DND-41 (cell line): ENCODE results near the gene KRTAP10-5.

Source experiments
- ATAC-seq: fragments of 200-7000 bp; cut with Tn5 transposase; 3 replicates; pipeline ENCODE4 v1.9.1; 2021; ENCODE audit warnings: low read depth; ENCODE audit not compliant: insufficient read depth
- DNase-seq: peaks from one replicate; pipeline ENCODE4 v3.0.0-alpha.2; 2020
- H2AFZ ChIP-seq: 2 replicates; pipeline ENCODE4 v1.6.0; 2012; ENCODE audit warnings: low read depth, low read length
- H3K27ac ChIP-seq: 2 replicates; pipeline ENCODE4 v1.5.1; 2012; ENCODE audit warnings: low read length, inconsistent platforms
- H3K27me3 ChIP-seq: fragments of 200-600 bp; sonication (generic); 2 replicates; pipeline ENCODE4 v1.6.0; 2012; ENCODE audit warnings: low read length, mild to moderate bottlenecking, inconsistent platforms; ENCODE audit not compliant: insufficient read depth, poor library complexity
- H3K36me3 ChIP-seq: 2 replicates; pipeline ENCODE4 v1.5.1; 2012; ENCODE audit warnings: low read length, inconsistent platforms; ENCODE audit not compliant: insufficient read depth
- H3K4me1 ChIP-seq: 2 replicates; pipeline ENCODE4 v1.5.1; 2012; ENCODE audit warnings: mild to moderate bottlenecking, low read length; ENCODE audit not compliant: insufficient read depth
- H3K4me2 ChIP-seq: 2 replicates; pipeline ENCODE4 v1.6.0; 2012; ENCODE audit warnings: mild to moderate bottlenecking, moderate library complexity, low read length, inconsistent platforms; ENCODE audit not compliant: insufficient read depth
- H3K4me3 ChIP-seq, 2 experiments: fragments of 200-600 bp in 1 of 2; shearing (Covaris generic) in 1 of 2; 2 replicates each; pipeline ENCODE4 v1.5.1; 2012 to 2016; ENCODE audit warnings: inconsistent platforms in 2 of 2, low read length in 2 of 2, mild to moderate bottlenecking in 2 of 2, low read depth in 1 of 2, moderate library complexity in 1 of 2
- H3K79me2 ChIP-seq: 2 replicates; pipeline ENCODE4 v1.6.0; 2012; ENCODE audit warnings: low read length, inconsistent platforms; ENCODE audit not compliant: insufficient read depth
- H3K9ac ChIP-seq: 2 replicates; pipeline ENCODE4 v1.6.0; 2012; ENCODE audit warnings: low read depth, mild to moderate bottlenecking, inconsistent platforms, low read length, moderate library complexity
- H3K9me3 ChIP-seq: 2 replicates; pipeline ENCODE4 v1.5.1; 2012; ENCODE audit warnings: low read length, moderate library complexity, mild to moderate bottlenecking, inconsistent platforms; ENCODE audit not compliant: insufficient read depth, severe bottlenecking
- H4K20me1 ChIP-seq: 2 replicates; pipeline ENCODE4 v1.6.0; 2012; ENCODE audit warnings: low read length; ENCODE audit not compliant: insufficient read depth
- EZH2 ChIP-seq: IDR thresholded peaks from 3 replicates; pipeline ENCODE4 v1.6.1; 2012; ENCODE audit warnings: borderline replicate concordance, low read depth, mild to moderate bottlenecking, moderate library complexity, low read length, inconsistent platforms; ENCODE audit not compliant: severe bottlenecking
- TF ChIP-seq, protein P1 (sequence below): IDR thresholded peaks from 2 replicates; pipeline ENCODE4 v1.5.1; 2012; ENCODE audit warnings: borderline replicate concordance, low read length, moderate library complexity, mild to moderate bottlenecking; ENCODE audit not compliant: poor library complexity, severe bottlenecking; ENCODE audit errors: extremely low read depth

KRTAP10-5 gene

DNA sequence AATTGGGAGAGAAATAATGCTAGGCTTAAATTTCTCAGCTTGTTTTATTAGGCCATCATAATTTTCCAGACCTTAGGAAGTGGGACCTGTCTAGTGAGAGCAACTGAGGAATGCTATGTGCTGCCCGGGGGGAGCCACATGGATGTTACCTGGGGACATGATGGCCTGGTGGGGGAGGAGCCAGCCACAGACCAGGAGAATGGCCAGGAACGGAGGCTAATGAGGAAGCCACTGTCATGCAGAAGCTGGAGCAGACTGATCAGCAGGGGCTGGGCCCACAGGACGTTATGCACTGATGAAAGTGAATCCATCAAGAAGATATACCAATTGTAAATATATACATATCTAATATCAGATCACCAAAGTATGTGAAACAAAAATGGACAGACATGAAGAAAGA lies 35.8 kb downstream of the KRTAP10-5 start:
- H3K27me3 ChIP-seq: peaks cover 3% of the 10 kb centered on the region
- H3K79me2 ChIP-seq: no peaks in the 10 kb centered on the region
- H3K9ac ChIP-seq: no peak overlapping the region
- H3K27ac ChIP-seq: no peak overlapping the region
- H3K4me1 ChIP-seq: no peaks in the 10 kb centered on the region
- no peak for DNase-seq
- no peak overlapping the region for H3K4me2 ChIP-seq
- ATAC-seq: no peak
- no peaks in the 10 kb centered on the region for H3K36me3 ChIP-seq
- no peak overlapping the region for H2AFZ ChIP-seq
- 0 out of 2 replicates have a peak, but pooled peaks cover 2% of the 10 kb centered on the region for H4K20me1 ChIP-seq
- H3K4me3 ChIP-seq: no peak overlapping the region
- TF ChIP-seq EZH2: no peak
- TF ChIP-seq, protein P1, sequence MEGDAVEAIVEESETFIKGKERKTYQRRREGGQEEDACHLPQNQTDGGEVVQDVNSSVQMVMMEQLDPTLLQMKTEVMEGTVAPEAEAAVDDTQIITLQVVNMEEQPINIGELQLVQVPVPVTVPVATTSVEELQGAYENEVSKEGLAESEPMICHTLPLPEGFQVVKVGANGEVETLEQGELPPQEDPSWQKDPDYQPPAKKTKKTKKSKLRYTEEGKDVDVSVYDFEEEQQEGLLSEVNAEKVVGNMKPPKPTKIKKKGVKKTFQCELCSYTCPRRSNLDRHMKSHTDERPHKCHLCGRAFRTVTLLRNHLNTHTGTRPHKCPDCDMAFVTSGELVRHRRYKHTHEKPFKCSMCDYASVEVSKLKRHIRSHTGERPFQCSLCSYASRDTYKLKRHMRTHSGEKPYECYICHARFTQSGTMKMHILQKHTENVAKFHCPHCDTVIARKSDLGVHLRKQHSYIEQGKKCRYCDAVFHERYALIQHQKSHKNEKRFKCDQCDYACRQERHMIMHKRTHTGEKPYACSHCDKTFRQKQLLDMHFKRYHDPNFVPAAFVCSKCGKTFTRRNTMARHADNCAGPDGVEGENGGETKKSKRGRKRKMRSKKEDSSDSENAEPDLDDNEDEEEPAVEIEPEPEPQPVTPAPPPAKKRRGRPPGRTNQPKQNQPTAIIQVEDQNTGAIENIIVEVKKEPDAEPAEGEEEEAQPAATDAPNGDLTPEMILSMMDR: no peak
- no peaks in the 10 kb centered on the region for H3K9me3 ChIP-seq

DNA sequence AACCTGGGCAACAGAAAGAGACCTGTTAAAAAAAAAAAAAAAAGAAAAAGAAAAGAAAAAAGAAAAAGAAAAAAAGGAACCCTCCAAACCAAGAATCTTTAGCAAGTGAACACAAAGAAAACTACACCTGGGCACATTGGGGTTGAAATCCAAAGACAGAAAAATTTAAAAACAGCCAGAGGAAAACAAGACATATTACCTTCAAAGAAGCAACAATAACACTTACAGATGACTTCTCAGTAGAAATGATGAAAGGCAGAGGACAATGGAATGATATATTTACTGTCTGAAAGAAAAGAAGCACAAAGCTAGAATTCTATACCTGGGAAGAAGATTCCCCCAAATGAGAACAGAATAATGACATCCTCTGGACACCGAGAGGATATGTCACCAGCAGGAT lies 37.7 kb downstream of the KRTAP10-5 start:
- ATAC-seq: no peak
- Histone ChIP-seq H3K36me3 (no peaks in the 10 kb centered on the region), H2AFZ (no peak overlapping the region), H3K9me3 (no peaks in the 10 kb centered on the region), H3K9ac (no peak overlapping the region), H3K27me3 (peaks cover 3% of the 10 kb centered on the region), H3K27ac (no peak overlapping the region), H3K4me1 (no peaks in the 10 kb centered on the region), H3K79me2 (no peaks in the 10 kb centered on the region), H3K4me3 (no peak overlapping the region), H3K4me2 (no peak overlapping the region), H4K20me1 (no peaks in the 10 kb centered on the region)
- DNase-seq: no peak
- TF ChIP-seq, protein P1: no peak

DNA sequence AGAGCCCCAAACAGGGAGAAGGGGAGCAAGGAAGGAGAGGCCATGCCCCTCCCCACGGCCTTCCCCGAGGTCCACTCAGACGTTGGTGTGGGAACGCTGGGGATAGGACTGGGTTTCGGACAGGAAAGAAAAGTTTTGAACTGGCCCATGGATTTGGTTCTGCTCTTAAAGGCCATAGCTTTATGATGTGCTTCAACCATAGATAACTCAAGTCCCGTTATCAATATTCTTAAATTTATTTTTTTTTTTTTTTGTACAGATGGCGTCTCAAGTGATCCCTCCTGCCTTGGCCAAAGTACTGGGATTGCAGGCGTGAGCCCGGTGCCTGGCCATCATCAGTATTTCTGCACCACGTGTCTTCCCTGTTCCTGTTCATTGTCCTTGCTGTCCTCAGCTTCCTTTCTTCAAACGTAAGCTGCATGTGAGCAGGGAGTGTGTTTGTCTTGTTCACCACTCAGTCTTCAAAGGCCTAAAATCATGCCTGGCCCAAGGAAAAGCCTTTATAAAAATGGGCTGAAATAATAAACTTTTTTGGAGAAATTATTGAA lies 39.6 kb downstream of the KRTAP10-5 start:
- H3K9me3 ChIP-seq: no peaks in the 10 kb centered on the region
- no peaks in the 10 kb centered on the region for H3K4me1 ChIP-seq
- DNase-seq: no peak
- no peak overlapping the region for H3K27ac ChIP-seq
- TF ChIP-seq, protein P1: no peak
- no peak for TF ChIP-seq EZH2
- H3K9ac ChIP-seq: no peak overlapping the region
- no peaks in the 10 kb centered on the region for H3K36me3 ChIP-seq
- H3K27me3 ChIP-seq: peaks cover 2% of the 10 kb centered on the region
- H2AFZ ChIP-seq: no peak overlapping the region
- no peak overlapping the region for H3K4me3 ChIP-seq
- H3K79me2 ChIP-seq: no peaks in the 10 kb centered on the region
- H3K4me2 ChIP-seq: no peak overlapping the region
- ATAC-seq: no peak
- no peaks in the 10 kb centered on the region for H4K20me1 ChIP-seq

GRCh38 chr21:44539991-44540666 lies 40.3 kb downstream of the KRTAP10-5 start, which contains the start of gene KRTAP10-1:
KRTAP10-1 (minus strand) TSS chr21:44540195; CDS start chr21:44540150, 45 bp downstream.
- ATAC-seq: no peak

More at GRCh38 chr21:44539991-44540666, 40.3 kb downstream of the KRTAP10-5 start, which contains the start of gene KRTAP10-1:
- Histone ChIP-seq H3K4me1 (no peaks in the 10 kb centered on the region), H3K9me3 (no peaks in the 10 kb centered on the region), H3K4me3 (no peak within 1 kb of the TSS), H3K9ac (no peak within 1 kb of the TSS), H4K20me1 (no peaks in the 10 kb centered on the region), H3K27me3 (peaks cover 2% of the 10 kb centered on the region), H2AFZ (no peak within 1 kb of the TSS), H3K4me2 (no peak within 1 kb of the TSS), H3K36me3 (no peaks in the 10 kb centered on the region), H3K27ac (no peak within 1 kb of the TSS), H3K79me2 (no peaks in the 10 kb centered on the region)
- DNase-seq: no peak
- TF ChIP-seq, protein P1: no peak
- TF ChIP-seq EZH2: no peak
